Measurements from ENCODE around the gene SYNE2. TPM values are rescaled to one million over a fixed set of nuclear protein-coding genes. Genes with fewer than 3 reads are reported as not detected.

SYNE2 gene
- total and polyA plus RNA-seq, 2 of the 8 experiments (the other 6 are each of a cell fraction or from before 2014, with no cell fraction given), result 32.6 to 46.1 TPM

DNA sequence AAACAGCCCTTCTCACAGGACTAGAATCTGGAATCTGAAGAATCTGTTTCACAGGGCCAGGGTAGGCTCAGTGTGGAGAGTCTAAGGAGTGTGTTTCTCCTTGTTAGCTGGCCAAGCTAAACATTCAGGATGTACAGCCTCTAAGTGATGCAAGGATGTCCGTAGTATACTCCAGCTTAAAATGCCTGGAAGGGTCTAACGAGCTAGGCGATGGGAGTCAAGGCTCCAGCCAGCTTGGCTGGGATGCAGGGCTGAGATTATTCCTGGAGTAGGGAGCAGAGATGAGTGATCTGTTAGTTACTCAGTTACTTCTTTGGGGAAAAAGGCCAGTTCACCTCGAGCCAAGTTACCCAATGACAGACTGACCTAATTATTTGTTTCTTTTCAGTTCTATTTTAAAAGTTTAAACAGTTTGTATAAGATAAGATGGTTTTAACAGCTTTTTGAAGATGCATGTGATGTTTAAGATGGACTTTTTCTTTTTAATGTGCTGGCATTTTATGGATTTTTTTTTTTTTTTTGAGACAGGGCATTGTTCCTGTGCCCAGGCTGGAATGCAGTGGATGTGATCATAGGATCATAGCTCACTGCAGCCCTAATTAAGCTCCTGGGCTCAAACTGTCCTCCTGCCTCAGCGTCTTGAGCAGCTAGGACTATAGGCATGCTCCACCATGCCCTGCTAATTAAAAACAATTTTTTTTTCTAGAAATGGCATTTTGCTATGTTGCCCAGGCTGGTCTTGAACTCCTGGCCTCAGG, 41.1 kb downstream of the SYNE2 start:
- Histone ChIP-seq H2BK5ac (ENCODE audit: low read depth, low read length) (no peak overlapping the region; the same call in 1 of the 2 replicates), H3K27ac (ENCODE audit: low read depth, low read length) (no peak overlapping the region), H3K4me2 (ENCODE audit: insufficient read depth in 1 of 2, low read depth in 2 of 2, low read length in 2 of 2) (0 out of 4 replicates have a peak overlapping the region, but pooled peaks of 1 of the 2 experiments have one; percentile 18), H3K27me3 (replicated peaks in 1 of 4; ENCODE audit: control insufficient read depth in 3 of 4, extremely low read depth in 1 of 4, insufficient read depth in 3 of 4, low read length in 3 of 4) (no peaks in the 10 kb centered on the region), H2BK12ac (ENCODE audit: low read depth, low read length) (peak overlapping the region; percentile 32; the same call in 1 of the 2 replicates), H3K4ac (replicated peaks; ENCODE audit: insufficient read length, low read depth, low read length) (peak overlapping the region; percentile 11), H3K23ac (ENCODE audit: insufficient read length) (no peak overlapping the region), H4K8ac (ENCODE audit: extremely low read depth, insufficient read depth, low read length) (no peak overlapping the region; the same call in 1 of the 2 replicates), H3K9me3 (ENCODE audit: insufficient read depth in 2 of 2, low read depth in 1 of 2, low read length in 1 of 2) (no peaks in the 10 kb centered on the region), H2BK120ac (replicated peaks; ENCODE audit: low read depth, low read length) (no peak overlapping the region), H3K79me2 (ENCODE audit: control insufficient read depth in 1 of 2, insufficient read depth in 2 of 2, low read length in 2 of 2) (peaks cover 0 to 22% of the 10 kb centered on the region in 2 experiments; a peak in 2 of 4 replicates), H3K36me3 (ENCODE audit: control insufficient read depth in 2 of 4, insufficient read depth in 4 of 4, low read length in 3 of 4) (no peaks in the 10 kb centered on the region), H2AK5ac (ENCODE audit: low read depth, low read length) (no peak overlapping the region; the same call in 1 of the 2 replicates), H2BK20ac (ENCODE audit: low read length) (peak overlapping the region; percentile 49; the same call in 1 of the 2 replicates), H3K9ac (replicated peaks in 1 of 4; ENCODE audit: extremely low read depth in 1 of 4, low read depth in 3 of 4, low read length in 3 of 4) (no peak overlapping the region), H3K79me1 (ENCODE audit: low read depth, low read length) (0 out of 2 replicates have a peak, but pooled peaks cover 4% of the 10 kb centered on the region), H2AFZ (ENCODE audit: low read length) (no peak overlapping the region), H3K4me3 (ENCODE audit: extremely low read depth in 1 of 4, insufficient read depth in 2 of 4, low read depth in 3 of 4, low read length in 4 of 4) (no peak overlapping the region), H4K5ac (ENCODE audit: insufficient read length, low read depth, low read length) (no peak overlapping the region), H4K20me1 (replicated peaks in 1 of 2; ENCODE audit: control insufficient read depth in 1 of 2, insufficient read depth in 2 of 2, low read length in 2 of 2) (no peaks in the 10 kb centered on the region), H2BK15ac (ENCODE audit: low read length) (0 out of 2 replicates have a peak overlapping the region, but pooled peaks have one; percentile 54), H3K14ac (ENCODE audit: insufficient read length) (no peak overlapping the region), H4K91ac (replicated peaks; ENCODE audit: insufficient read length, low read length) (peak overlapping the region; percentile 12), H3K56ac (replicated peaks; ENCODE audit: insufficient read length, low read depth, low read length) (no peak overlapping the region), H3K18ac (ENCODE audit: extremely low read depth, low read length) (peak overlapping the region; percentile 4; the same call in 1 of the 2 replicates), H3K4me1 (replicated peaks in 1 of 4; ENCODE audit: control insufficient read depth in 3 of 4, insufficient read depth in 4 of 4, low read length in 3 of 4) (peaks cover 7 to 17% (median 13%) of the 10 kb centered on the region in 4 experiments; a peak in 5 of 7 replicates), H3K23me2 (ENCODE audit: low read depth, low read length) (peaks cover 2% of the 10 kb centered on the region; the same call in 1 of the 2 replicates)
- CTCF ChIA-PET (ENCODE audit: partially characterized antibody), result interaction anchor here (0.7 to 1.3 kb wide), 4 partner anchors 13 to 834 kb away, joined by 4 to 5 read pairs (median 4); no protein-coding TSS in a partner anchor
- WGBS, 2 experiments (ENCODE audit: extremely low coverage in 1 of 2, insufficient coverage in 1 of 2, insufficient read length in 1 of 2, insufficient replicate concordance in 2 of 2, low coverage in 1 of 2, low lambda C conversion rate in 2 of 2, missing lambda C conversion rate in 1 of 2), result 89% methylated on average over 5 of the region's 5 CpGs; no CpG with 5 or more reads in 1 of the 2 experiments
- no peak for DNase-seq (ENCODE audit: low read depth in 1 of 2, low spot score in 2 of 2)
- FAIRE-seq, result no peak
- POLR2A ChIA-PET (ENCODE audit: partially characterized antibody), result interaction anchor here (1.2 to 1.3 kb wide), 3 partner anchors 10 to 14 kb away, joined by 3 to 4 read pairs (median 3); no protein-coding TSS in a partner anchor
- TF ChIP-seq RBBP5 (IDR thresholded peaks at IDR 0.05; ENCODE audit: borderline replicate concordance, low read depth, low read length) (no peak), SP2 (IDR thresholded peaks at IDR 0.05; ENCODE audit: low read length) (no peak), SIRT6 (IDR thresholded peaks at IDR 0.05; ENCODE audit: low read length) (no peak), BCL11A (IDR thresholded peaks at IDR 0.05; ENCODE audit: low read depth in 2 of 2, low read length in 2 of 2) (no peak), KDM1A (IDR thresholded peaks at IDR 0.05; ENCODE audit: borderline replicate concordance, low read length) (no peak), POLR2A (IDR thresholded peaks at IDR 0.05; ENCODE audit: control extremely low read depth in 1 of 2, low read depth in 2 of 2, low read length in 2 of 2) (no peak), TAF7 (optimal IDR thresholded peaks at IDR 0.05; ENCODE audit: borderline replicate concordance, low read depth, low read length) (no peak), BACH1 (IDR thresholded peaks at IDR 0.05; ENCODE audit: low read length) (no peak)
- TF ChIP-seq, protein P1, sequence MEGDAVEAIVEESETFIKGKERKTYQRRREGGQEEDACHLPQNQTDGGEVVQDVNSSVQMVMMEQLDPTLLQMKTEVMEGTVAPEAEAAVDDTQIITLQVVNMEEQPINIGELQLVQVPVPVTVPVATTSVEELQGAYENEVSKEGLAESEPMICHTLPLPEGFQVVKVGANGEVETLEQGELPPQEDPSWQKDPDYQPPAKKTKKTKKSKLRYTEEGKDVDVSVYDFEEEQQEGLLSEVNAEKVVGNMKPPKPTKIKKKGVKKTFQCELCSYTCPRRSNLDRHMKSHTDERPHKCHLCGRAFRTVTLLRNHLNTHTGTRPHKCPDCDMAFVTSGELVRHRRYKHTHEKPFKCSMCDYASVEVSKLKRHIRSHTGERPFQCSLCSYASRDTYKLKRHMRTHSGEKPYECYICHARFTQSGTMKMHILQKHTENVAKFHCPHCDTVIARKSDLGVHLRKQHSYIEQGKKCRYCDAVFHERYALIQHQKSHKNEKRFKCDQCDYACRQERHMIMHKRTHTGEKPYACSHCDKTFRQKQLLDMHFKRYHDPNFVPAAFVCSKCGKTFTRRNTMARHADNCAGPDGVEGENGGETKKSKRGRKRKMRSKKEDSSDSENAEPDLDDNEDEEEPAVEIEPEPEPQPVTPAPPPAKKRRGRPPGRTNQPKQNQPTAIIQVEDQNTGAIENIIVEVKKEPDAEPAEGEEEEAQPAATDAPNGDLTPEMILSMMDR (IDR thresholded peaks at IDR 0.05; ENCODE audit: control extremely low read depth in 1 of 3, insufficient read depth in 1 of 3, low read depth in 1 of 3, low read length in 3 of 3), result no peak

Measured in H1 (cell line).